MM.1S (cell line): ENCODE data around the gene LAMTOR5.

ENCODE experiments used
- DNase-seq: peaks from one replicate; pipeline ENCODE4 v3.0.0-alpha.2; 2015
- H2AFZ ChIP-seq: fragments of 300-600 bp; sonication (generic); 2 replicates; pipeline ENCODE4 v1.6.0; 2016; ENCODE audit warnings: antibody characterized with exemption, low read length
- H3F3A ChIP-seq: fragments of 300-600 bp; sonication (generic); 2 replicates; pipeline ENCODE4 v1.6.1; 2016; ENCODE audit warnings: mild to moderate bottlenecking, antibody characterized with exemption, low read length, moderate library complexity, mixed read lengths; ENCODE audit not compliant: insufficient read depth
- H3K27ac ChIP-seq: fragments of 300-600 bp; sonication (generic); 2 replicates; pipeline ENCODE4 v1.5.1; 2016; ENCODE audit warnings: mild to moderate bottlenecking, low read length
- H3K27me3 ChIP-seq: fragments of 300-600 bp; sonication (generic); replicated peaks from 2 replicates; pipeline ENCODE4 v1.6.0; 2016; ENCODE audit warnings: low read length; ENCODE audit not compliant: insufficient read depth
- H3K36me3 ChIP-seq: fragments of 300-600 bp; sonication (generic); replicated peaks from 2 replicates; pipeline ENCODE4 v1.6.1; 2016; ENCODE audit warnings: mild to moderate bottlenecking, low read length, mixed read lengths; ENCODE audit not compliant: insufficient read depth
- H3K4me1 ChIP-seq: fragments of 300-600 bp; sonication (generic); 2 replicates; pipeline ENCODE4 v1.6.1; 2016; ENCODE audit warnings: low read length, mixed read lengths
- H3K4me2 ChIP-seq: fragments of 300-600 bp; sonication (generic); 2 replicates; pipeline ENCODE4 v1.6.0; 2016; ENCODE audit warnings: low read depth, low read length
- H3K4me3 ChIP-seq: fragments of 300-600 bp; sonication (generic); 2 replicates; pipeline ENCODE4 v1.5.1; 2016; ENCODE audit warnings: low read length, mixed read lengths
- H3K79me2 ChIP-seq: fragments of 300-600 bp; sonication (generic); 2 replicates; pipeline ENCODE4 v1.6.1; 2016; ENCODE audit warnings: mixed run types, low read length, mixed read lengths
- H3K9ac ChIP-seq: fragments of 300-600 bp; sonication (generic); 2 replicates; pipeline ENCODE4 v1.6.1; 2016; ENCODE audit warnings: low read length, mixed read lengths
- H3K9me2 ChIP-seq: fragments of 300-600 bp; sonication (generic); replicated peaks from 2 replicates; pipeline ENCODE4 v1.6.1; 2016; ENCODE audit warnings: mild to moderate bottlenecking, low read length, mixed read lengths; ENCODE audit not compliant: insufficient read depth
- H3K9me3 ChIP-seq: fragments of 300-600 bp; sonication (generic); replicated peaks from 2 replicates; pipeline ENCODE4 v1.6.1; 2016; ENCODE audit warnings: mild to moderate bottlenecking, low read length, mixed read lengths; ENCODE audit not compliant: insufficient read depth
- H4K20me1 ChIP-seq: fragments of 300-600 bp; sonication (generic); 2 replicates; pipeline ENCODE4 v1.6.1; 2016; ENCODE audit warnings: mild to moderate bottlenecking, low read length, moderate library complexity, mixed read lengths; ENCODE audit not compliant: insufficient read depth
- EZH2 ChIP-seq: fragments of 300-600 bp; sonication (generic); optimal IDR thresholded peaks from 2 replicates; pipeline ENCODE3; 2017; ENCODE audit warnings: low read depth, mild to moderate bottlenecking, antibody characterized with exemption, low read length, mixed read lengths
- EZH2phosphoT487 ChIP-seq: fragments of 300-600 bp; sonication (generic); IDR thresholded peaks from 2 replicates; pipeline ENCODE4 v1.6.1; 2018; ENCODE audit warnings: antibody characterized with exemption, low read length
- TF ChIP-seq, protein P1 (sequence below): fragments of 300-600 bp; sonication (generic); IDR thresholded peaks from 2 replicates; pipeline ENCODE4 v1.5.1; 2016; ENCODE audit warnings: antibody characterized with exemption, low read length, mixed read lengths

Gene LAMTOR5

GRCh38 chr1:110407260-110408210, at the start of gene LAMTOR5:
Gene LAMTOR5 (minus strand): TSS chr1:110407694. CDS start chr1:110407620, 74 bp downstream.
- Histone ChIP-seq H2AFZ (peak within 1 kb of the TSS; percentile 94), H3K79me2 (peaks cover 19% of the 10 kb centered on the region), H4K20me1 (no peaks in the 10 kb centered on the region), H3K4me2 (peak within 1 kb of the TSS; percentile 72), H3K27ac (peak within 1 kb of the TSS; percentile 46; the same call in 1 of the 2 replicates), H3K4me1 (no peaks in the 10 kb centered on the region; the same call in 1 of the 2 replicates), H3K9ac (peak within 1 kb of the TSS; percentile 89), H3K4me3 (peak within 1 kb of the TSS; percentile 86), H3F3A (no peaks in the 10 kb centered on the region), H3K9me3 (no peaks in the 10 kb centered on the region), H3K36me3 (no peaks in the 10 kb centered on the region), H3K27me3 (no peaks in the 10 kb centered on the region), H3K9me2 (no peaks in the 10 kb centered on the region)
- peak; percentile 81 for DNase-seq
- no peak for TF ChIP-seq EZH2
- TF ChIP-seq EZH2phosphoT487, result no peak
- TF ChIP-seq, protein P1, sequence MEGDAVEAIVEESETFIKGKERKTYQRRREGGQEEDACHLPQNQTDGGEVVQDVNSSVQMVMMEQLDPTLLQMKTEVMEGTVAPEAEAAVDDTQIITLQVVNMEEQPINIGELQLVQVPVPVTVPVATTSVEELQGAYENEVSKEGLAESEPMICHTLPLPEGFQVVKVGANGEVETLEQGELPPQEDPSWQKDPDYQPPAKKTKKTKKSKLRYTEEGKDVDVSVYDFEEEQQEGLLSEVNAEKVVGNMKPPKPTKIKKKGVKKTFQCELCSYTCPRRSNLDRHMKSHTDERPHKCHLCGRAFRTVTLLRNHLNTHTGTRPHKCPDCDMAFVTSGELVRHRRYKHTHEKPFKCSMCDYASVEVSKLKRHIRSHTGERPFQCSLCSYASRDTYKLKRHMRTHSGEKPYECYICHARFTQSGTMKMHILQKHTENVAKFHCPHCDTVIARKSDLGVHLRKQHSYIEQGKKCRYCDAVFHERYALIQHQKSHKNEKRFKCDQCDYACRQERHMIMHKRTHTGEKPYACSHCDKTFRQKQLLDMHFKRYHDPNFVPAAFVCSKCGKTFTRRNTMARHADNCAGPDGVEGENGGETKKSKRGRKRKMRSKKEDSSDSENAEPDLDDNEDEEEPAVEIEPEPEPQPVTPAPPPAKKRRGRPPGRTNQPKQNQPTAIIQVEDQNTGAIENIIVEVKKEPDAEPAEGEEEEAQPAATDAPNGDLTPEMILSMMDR, result no peak

- Histone ChIP-seq H2AFZ (no peak overlapping the region), H3K9ac (no peak overlapping the region), H3K9me2 (no peaks in the 10 kb centered on the region), H3K79me2 (no peaks in the 10 kb centered on the region), H3K9me3 (no peaks in the 10 kb centered on the region), H4K20me1 (no peaks in the 10 kb centered on the region), H3K27me3 (no peaks in the 10 kb centered on the region), H3K36me3 (no peaks in the 10 kb centered on the region), H3K4me1 (no peaks in the 10 kb centered on the region), H3K27ac (no peak overlapping the region), H3K4me3 (no peak overlapping the region), H3F3A (no peaks in the 10 kb centered on the region), H3K4me2 (no peak overlapping the region)
- TF ChIP-seq, protein P1, result no peak
- TF ChIP-seq EZH2phosphoT487 (no peak), EZH2 (no peak)
- no peak for DNase-seq
Measured at GRCh38 chr1:110457206-110457605, 49.7 kb upstream of the LAMTOR5 start.

DNA sequence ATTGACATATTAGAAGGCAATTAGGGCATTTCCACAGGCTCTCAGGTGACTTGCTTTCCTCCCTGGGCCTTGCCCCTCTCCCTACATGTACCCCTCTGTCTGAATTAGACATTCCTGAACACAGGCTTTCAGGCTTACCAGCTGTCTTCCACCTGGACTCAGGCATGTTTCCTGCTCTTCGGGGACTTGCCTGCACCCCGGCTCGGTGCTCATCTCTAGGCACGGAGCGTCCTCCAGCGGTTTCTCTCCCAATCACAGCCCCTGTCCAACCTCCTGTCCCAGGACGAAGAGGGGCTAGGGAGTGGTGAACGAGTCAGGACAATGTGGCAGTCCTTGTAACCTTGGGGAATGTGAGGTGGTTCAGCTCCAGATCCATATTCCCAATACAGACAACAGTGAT, 47.7 kb upstream of the LAMTOR5 start:
- Histone ChIP-seq H3F3A (no peaks in the 10 kb centered on the region), H3K27ac (no peak overlapping the region), H3K9me3 (no peaks in the 10 kb centered on the region), H3K4me1 (no peaks in the 10 kb centered on the region), H3K79me2 (no peaks in the 10 kb centered on the region), H3K4me2 (no peak overlapping the region), H3K4me3 (no peak overlapping the region), H4K20me1 (no peaks in the 10 kb centered on the region), H3K36me3 (no peaks in the 10 kb centered on the region), H3K27me3 (no peaks in the 10 kb centered on the region), H2AFZ (no peak overlapping the region), H3K9me2 (no peaks in the 10 kb centered on the region), H3K9ac (no peak overlapping the region)
- no peak for DNase-seq
- TF ChIP-seq, protein P1, result no peak
- TF ChIP-seq EZH2, result no peak
- TF ChIP-seq EZH2phosphoT487, result no peak
